ENCODE results near the gene WNT2.

DNA sequence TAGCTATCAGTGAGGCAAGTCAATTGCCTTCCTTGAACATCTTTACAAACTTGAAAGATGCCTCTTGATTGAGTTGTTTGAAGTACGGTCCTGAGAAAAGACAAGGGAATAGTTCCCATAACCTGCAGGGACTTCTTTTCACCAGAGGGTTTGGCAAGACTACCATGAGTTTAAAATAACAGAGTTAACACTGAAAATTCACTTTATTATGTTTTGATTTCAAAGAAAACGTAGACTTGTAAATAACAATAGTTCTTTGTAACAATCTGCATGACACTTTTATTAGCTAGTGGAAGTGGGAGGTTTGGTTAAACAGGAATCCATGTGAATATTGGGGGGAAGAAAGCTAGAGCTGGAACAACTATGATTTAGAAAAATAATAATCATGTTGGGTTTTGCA, 49.5 kb downstream of the WNT2 start:
- no peak for TF ChIP-seq POLR2A (IDR thresholded peaks at IDR 0.05; ENCODE audit: low read depth, low read length)
- TF ChIP-seq TAF1 (IDR thresholded peaks at IDR 0.05; ENCODE audit: low read depth, low read length): no peak
- no peak for TF ChIP-seq SPI1 (IDR thresholded peaks at IDR 0.05; ENCODE audit: low read depth, low read length)
- no peak for TF ChIP-seq POLR2AphosphoS5 (IDR thresholded peaks at IDR 0.05; ENCODE audit: low read depth, low read length)
- TF ChIP-seq POU2F2 (IDR thresholded peaks at IDR 0.05; ENCODE audit: low read depth, low read length): no peak
